HG03139 (cell line): Measurements from ENCODE around the gene FRMD4A.
"Not testable (repeated sequence)": the region's sequence is repeated elsewhere in the genome, so short reads cannot be mapped to it uniquely, and the experiment has no call there.

Experiments used
- ATAC-seq: cut with Tn5 transposase; IDR thresholded peaks from one replicate; pipeline ENCODE4 v1.9.1; 2021; ENCODE audit not compliant: unreplicated experiment

The FRMD4A gene

DNA sequence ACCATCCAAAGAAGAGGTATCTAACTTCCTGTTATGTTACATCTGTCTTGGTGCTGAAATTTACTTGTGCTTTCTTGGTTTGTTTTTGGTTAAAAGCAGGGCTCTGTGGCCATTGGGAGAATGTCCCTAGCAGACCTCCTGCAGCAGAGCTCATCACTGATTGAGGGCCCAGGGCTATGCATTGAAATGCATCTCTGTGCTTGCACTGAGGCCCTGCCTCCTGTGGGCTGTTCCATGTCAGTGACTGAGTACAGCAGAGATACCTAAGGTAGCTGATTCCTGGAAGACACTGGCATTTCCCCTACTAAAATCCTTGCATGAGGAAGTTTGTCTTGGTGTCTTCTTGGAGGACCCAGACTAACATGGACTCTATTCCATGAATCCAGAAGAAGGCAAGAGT is 213.9 kb downstream of the FRMD4A start:
- ATAC-seq, result no peak

- ATAC-seq, result no peak
Observed at GRCh38 chr10:14116021-14116420, 214.7 kb downstream of the FRMD4A start.

GRCh38 chr10:14114791-14115190 is 215.9 kb downstream of the FRMD4A start:
- no peak for ATAC-seq

DNA sequence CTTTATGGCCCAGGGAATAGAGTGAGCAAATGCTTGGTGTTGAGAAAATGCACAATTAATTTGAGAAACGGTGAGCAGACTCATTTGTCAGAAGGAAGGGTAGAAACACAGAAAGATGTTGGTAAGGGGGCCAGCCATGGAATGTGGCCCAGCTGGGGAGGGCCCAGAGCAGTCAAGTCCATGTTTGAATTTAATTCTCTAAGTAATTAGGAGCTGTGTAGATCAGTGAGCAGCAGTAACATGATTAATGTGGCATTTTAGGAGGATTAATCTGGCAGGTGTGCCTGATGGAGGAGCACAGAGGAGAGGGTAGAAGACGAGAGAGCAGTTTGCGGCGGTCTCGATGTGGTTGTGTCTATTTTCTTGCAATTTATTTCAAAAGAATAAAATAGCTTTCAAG is 218.7 kb downstream of the FRMD4A start:
- no peak for ATAC-seq

- no peak for ATAC-seq
Observed at GRCh38 chr10:14111208-14111607, 219.5 kb downstream of the FRMD4A start.

DNA sequence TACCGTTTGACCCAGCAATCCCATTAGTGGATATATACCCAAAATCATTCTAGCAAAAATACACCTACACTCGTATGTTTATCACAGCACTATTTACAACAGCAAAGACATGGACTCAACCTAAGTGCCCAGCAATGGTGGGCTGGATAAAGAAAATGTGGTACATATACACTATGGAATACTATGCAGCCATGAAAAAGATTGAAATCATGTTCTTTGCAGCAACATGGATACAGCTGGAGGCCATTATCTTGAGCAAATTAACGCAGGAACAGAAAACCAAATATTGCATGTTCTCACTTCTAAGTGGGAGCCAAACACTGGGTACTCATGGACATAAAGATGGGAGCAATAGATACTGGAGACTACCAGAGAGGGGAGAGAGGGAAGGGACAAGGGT is 223.9 kb downstream of the FRMD4A start:
- no peak for ATAC-seq

GRCh38 chr10:14102056-14102455 is 228.7 kb downstream of the FRMD4A start:
- ATAC-seq, result no peak

- ATAC-seq, result no peak
Observed at GRCh38 chr10:14099885-14100284, 230.8 kb downstream of the FRMD4A start.

GRCh38 chr10:14093730-14094484 is 236.8 kb downstream of the FRMD4A start:
- no peak for ATAC-seq

GRCh38 chr10:14092799-14093198 is 237.9 kb downstream of the FRMD4A start:
- no peak for ATAC-seq

- ATAC-seq, result no peak
Observed at GRCh38 chr10:14089556-14090292, 241.0 kb downstream of the FRMD4A start.

GRCh38 chr10:14087566-14087965 is 243.2 kb downstream of the FRMD4A start:
- ATAC-seq, result no peak

- no peak for ATAC-seq
Observed at GRCh38 chr10:14086596-14086995, 244.1 kb downstream of the FRMD4A start.

GRCh38 chr10:14084875-14085274 is 245.8 kb downstream of the FRMD4A start:
- no peak for ATAC-seq

GRCh38 chr10:14080795-14081194 is 249.9 kb downstream of the FRMD4A start:
- no peak for ATAC-seq

DNA sequence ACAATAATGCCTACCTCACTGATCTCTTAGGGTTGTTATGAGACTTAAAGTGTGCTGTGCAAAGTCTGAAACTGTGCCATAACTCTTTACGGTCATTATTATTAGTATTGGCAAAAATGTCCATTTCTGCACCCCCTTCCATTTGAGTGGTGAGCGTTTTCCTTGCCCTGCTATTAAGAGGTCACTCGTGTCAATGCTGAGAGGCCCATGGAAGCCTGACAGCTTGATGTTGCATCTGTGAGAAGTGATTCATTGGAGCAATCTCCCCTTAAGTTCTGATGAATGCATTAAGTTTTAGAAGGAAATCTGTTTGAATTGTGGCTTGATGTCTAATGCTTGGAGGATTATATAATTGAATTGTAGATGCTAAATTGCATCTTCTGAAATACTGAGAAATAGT is 253.3 kb downstream of the FRMD4A start:
- no peak for ATAC-seq

DNA sequence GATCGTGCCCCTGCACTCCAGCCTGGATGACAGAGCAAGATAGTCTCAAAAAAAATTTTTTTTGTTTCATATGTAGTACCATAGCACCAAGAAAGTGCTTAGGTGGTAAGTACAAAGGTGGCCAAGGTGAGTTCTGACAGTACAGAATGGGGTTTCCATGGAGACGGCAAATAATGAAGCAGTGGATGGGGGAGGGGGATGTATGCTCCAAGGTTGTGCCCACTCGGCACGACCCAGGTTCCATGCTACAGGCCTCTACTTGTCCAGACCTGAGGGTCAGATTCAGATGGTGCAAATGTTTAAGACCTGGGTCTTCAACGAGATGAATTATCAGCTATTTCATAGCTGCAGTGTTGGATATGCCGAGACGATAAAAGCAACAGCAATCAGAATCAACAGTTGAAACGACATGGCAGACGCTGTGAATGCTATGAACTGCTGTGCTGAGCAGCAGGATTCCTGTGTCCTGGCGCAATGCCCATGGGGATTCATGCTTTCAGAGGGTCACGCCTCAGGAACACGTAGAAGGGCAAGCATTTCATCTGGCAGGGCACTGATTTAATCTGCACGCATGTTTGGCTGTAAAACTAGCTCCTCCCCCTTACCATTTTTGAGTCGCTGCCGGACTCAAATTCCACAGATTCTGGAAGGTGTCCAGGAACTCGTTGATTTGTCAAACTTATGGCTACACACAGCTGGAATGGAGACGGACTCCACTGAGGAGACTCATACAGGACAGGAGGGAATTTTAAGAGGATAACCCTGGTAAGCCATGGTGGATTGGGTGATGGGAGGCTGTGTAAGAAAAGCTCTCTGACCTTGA is 256.5 kb downstream of the FRMD4A start:
- no peak for ATAC-seq

DNA sequence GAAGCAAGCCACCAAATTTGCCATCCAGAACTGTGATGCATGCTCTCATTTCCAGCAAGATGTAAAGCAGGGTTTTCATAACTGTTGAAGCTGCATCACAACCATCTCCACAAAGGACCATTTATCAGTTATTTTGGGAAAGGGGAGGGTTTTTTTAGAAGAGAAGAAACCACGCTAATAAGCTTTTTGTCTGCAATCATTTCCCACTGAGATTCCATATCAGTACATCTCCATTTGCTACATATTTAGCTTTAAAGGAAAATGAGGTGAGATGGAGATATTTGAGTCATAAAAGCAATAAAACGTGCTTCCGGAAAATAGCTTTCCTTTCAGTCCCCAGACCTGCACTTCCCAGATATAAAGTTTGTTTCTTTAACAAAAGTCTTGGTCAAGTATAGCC is 258.2 kb downstream of the FRMD4A start:
- ATAC-seq, result no peak

- no peak for ATAC-seq
Observed at GRCh38 chr10:14071956-14072355, 258.8 kb downstream of the FRMD4A start.

DNA sequence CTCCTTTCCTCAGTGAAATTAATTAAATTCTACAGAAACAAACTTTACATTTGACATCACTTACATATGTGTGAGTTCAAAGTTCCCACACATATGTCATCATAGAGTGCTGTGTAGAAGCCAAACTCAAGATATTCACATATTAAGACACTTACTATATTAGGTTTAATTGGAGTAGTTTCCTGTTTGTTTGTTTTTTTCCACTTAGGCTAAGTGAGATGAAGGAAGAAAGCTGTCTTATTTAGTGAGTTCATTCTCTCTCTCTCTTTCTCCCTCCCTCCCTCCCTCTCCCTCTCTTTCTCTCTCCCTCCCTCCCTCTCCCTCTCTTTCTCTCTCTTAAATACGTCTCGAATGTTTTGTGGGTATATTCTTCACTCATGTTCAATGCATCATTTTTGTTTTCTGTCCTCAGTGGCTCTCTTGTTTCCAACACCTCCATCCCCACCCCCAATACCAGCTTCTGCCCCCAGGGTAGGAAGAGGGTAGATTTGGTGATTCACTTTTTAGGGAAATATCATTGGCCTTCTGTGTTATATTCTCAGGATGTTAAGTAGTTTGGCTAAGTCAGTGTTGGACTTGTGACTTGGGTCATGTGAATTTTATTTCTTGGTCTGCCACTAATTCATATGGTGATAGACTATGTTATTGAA is 262.0 kb downstream of the FRMD4A start:
- ATAC-seq, result no peak

- ATAC-seq, result not testable (repeated sequence)
Observed at GRCh38 chr10:14067638-14068037, 263.1 kb downstream of the FRMD4A start.
